GM21390 (cell line): ENCODE results near the gene SERTAD1.

ENCODE experiments used
- ATAC-seq: cut with Tn5 transposase; IDR thresholded peaks from one replicate; pipeline ENCODE4 v1.9.1; 2021; ENCODE audit not compliant: unreplicated experiment

Gene SERTAD1

DNA sequence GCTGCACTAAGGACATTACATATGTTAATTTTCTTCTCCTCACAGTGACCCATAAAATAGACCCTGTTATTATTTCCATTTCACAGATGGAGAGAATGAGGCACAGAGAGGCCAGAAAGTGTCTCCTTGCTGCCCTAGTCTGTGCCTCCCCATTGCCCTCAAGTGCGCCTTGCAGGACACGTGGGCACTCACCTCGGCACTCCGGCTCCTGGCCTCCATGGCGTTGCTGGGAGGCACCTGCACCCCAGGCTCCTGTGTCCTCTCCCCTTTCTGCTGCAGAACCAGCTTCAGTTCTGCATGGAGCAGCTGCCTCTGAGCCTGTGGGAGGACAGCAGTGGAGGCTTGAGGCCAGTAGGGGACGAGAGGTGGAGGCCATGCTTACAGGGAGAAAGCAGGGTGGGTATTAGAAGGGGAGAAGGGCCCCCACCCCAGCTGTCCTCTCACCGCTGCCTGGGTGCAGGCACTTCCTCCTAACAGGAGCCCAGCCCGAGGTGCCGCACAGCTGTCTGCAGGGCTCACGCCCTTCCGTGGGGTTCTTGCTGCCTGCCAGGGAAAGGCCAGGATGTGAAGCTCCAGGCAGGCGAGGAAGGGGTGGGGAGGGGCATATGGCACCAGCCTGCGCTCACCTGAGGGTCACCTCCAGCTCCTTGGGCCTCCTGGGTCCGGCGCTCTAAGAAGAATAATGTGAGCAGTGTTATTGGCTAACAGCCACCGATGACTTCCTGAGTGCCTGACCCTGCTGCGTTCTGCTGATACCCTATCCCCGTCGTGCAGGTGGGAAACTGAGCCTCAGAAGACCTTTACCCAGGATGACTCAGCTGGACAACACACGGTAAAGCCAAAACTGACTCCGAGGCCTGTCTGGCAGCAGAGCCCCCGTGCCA lies 17.8 kb downstream of the SERTAD1 start:
- ATAC-seq, result no peak

DNA sequence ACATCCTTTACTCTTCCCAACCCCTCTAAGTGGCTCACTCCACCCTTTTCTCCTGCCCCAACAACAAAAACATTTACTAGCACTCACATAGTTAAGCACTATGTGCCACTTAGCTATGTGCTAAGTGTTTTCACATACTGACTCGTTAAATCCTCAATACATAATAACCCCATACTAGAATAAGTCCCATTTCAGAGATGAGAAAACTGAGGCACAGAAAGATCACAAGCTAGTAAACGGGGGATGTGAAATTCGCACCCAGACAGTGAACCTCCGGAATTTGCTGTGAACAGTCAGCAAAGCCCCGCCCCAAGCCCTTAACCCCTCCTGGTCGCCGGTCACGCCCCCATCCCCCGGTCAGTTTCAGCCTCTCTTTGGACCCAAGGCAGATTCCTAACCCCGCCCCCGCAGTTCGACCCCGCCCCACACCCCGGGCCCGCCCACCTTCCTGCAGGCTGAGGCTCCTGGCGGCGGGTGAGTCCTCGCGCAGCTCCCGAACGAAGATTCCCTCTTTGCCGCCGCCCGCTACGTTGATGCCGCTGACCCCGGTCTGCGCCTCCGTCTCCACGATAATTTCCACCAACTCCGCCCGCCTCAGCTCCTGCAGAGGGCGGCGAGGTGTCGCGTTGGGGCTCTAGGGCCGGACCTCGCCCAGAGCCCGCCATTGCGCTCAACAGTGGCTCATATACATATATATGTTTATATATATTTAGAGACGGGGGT lies 22.4 kb downstream of the SERTAD1 start:
- ATAC-seq, result peak; percentile 55

GRCh38 chr19:40400559-40400958 lies 25.2 kb downstream of the SERTAD1 start:
- no peak for ATAC-seq

DNA sequence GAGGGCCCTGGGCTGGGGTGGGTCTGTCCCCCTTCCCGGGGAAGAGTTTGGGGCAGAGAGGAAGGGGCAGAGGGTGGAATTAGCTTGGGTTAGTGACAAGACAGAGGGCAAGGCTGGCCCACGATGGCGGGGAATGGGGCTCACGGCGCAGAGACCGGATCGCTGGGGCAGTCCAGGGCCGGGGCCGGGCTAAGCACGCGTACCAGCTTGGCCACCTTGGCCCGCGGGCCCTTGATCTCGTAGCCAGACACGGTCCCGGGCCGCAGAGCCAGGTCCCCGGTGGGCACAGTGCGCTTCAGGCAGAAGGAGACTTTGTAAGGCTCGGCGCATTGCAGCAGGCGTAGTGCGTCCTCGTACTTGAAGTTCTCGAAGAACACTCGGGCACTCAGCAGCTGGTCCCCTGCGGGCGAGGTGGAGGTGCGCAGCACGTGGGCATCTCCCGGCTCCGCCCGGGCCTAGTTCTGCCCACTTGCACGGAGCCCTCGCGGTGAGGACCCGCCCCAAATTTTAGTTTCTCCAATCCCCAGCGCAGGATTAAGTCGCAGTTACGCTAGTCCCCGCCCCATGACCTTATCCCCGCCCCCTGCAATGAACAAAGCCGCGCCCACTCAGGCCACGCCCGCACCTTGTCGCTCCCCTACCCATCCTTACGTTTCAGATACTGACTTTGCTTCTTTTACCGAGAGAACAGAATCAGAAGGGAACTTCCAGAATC lies 27.2 kb downstream of the SERTAD1 start:
- ATAC-seq, result no peak

GRCh38 chr19:40397568-40397906 lies 28.3 kb downstream of the SERTAD1 start:
- no peak for ATAC-seq

- ATAC-seq, result no peak
These were observed 28.8 kb downstream of the SERTAD1 start for GRCh38 chr19:40396886-40397567.

GRCh38 chr19:40395956-40396355 lies 29.8 kb downstream of the SERTAD1 start:
- ATAC-seq, result no peak

- ATAC-seq, result no peak
These were observed 31.0 kb downstream of the SERTAD1 start for GRCh38 chr19:40394816-40395210.

GRCh38 chr19:40393894-40394815 lies 31.6 kb downstream of the SERTAD1 start:
- no peak for ATAC-seq

- no peak for ATAC-seq
These were observed 32.8 kb downstream of the SERTAD1 start for GRCh38 chr19:40392894-40393517.

DNA sequence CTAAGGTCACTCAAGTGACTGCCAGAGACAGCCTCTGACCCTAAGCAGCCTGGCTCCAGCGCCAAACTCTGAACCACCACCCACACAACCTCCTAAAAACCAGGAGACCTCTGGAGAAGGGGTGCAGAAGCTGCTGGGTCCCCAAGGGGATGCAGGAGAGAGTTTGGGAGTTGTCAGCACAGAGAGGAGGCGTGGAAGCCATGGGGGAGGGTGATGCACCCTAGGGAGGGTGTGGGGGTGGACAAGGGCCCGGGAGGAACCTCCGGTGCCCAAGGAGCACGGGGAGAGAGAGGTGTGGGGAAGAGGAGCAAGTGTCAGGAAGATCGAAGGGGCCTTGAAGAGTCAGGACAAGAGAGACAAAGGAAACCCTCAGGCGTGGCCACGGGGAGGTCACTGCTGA lies 33.7 kb downstream of the SERTAD1 start:
- ATAC-seq, result no peak

GRCh38 chr19:40390084-40390742 lies 35.6 kb downstream of the SERTAD1 start, which contains the start of gene HIPK4:
TSS of gene HIPK4 (minus strand) at chr19:40390181. CDS start at chr19:40389902, 279 bp downstream.
- ATAC-seq, result no peak

- ATAC-seq, result no peak
These were observed 36.2 kb downstream of the SERTAD1 start for GRCh38 chr19:40389404-40390083.

DNA sequence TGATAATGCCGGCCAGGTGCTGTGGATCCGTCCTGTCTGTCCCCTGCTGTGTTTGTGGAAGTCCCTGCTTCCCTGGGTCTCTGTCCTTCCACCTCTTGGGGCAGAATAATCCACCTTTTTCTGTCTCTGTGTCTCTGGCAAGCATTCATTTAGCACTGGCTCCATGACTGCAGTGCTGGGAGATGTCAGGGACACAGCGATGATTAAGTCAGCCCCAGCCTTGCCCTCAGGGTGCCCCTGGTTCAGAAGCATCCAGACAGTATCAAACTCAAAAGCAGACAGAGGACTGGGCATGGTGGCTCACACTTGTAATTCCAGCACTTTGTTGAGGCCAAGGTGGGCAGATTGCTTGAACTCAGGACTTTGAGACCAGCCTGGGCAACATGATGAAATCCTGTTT lies 37.3 kb downstream of the SERTAD1 start:
- ATAC-seq, result no peak

- no peak for ATAC-seq
These were observed 38.6 kb downstream of the SERTAD1 start for GRCh38 chr19:40387155-40387554.

DNA sequence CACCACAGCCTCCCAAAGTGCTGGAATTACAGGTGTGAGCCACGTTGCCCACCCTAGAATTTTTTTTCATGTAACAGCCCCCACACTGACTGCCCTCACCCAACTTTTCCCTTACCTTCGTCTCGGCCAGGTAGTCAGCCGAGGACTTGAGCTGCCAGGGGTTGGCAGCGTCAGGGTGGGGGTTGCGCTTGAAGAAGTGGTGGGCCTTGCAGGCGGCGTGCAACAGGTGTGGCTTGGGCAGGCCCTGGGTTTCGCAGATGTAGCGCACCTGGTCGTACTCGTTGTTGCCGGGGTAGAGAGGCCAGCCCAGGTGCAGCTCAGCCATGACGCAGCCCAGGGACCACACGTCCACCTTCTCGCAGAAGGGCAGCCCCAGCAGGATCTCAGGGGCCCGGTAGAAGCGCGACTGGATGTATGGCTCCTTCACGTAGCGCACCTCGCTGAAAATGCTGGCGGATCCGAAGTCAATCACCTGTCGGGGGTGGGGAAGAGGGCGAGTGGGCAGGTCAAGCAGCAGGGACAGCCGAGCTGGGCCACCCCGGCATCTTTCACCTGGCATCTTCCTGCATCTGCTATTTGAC lies 42.0 kb downstream of the SERTAD1 start:
- no peak for ATAC-seq

DNA sequence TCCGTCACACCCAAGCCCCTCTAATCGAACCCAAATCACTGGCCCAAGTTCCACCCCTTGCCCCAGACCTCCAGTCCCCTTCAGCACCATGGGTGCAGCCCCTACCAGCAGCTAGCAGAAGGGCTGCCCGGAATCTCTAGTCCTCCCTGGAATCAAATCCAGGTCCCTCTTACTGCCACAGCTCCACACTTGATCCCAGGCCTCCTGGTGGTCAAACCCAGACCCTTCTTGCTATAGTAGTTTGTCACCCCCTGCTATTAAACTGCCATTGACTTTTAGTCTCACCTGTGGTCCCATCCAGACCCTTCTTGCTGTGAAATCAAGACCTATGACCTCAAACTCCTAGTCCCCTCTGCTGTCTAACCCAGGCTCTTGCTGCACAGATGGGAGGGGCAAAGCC lies 44.5 kb downstream of the SERTAD1 start:
- no peak for ATAC-seq
